KMS-11 (cell line): ENCODE measurements around the gene OR2G2.

Experiments
- H2AFZ ChIP-seq: fragments of 200-600 bp; sonication (generic); 2 replicates; pipeline ENCODE4 v1.6.1; 2016; ENCODE audit warnings: antibody characterized with exemption, mixed run types, low read depth
- H3K27ac ChIP-seq: fragments of 200-600 bp; sonication (generic); 2 replicates; pipeline ENCODE4 v1.6.1; 2016; ENCODE audit warnings: mild to moderate bottlenecking, mixed run types
- H3K27me3 ChIP-seq: fragments of 200-600 bp; sonication (generic); 2 replicates; pipeline ENCODE4 v1.6.1; 2017; ENCODE audit warnings: mild to moderate bottlenecking, low read depth, mixed run types, moderate library complexity; ENCODE audit not compliant: insufficient read depth
- H3K36me3 ChIP-seq: fragments of 200-600 bp; sonication (generic); 2 replicates; pipeline ENCODE4 v1.6.1; 2017; ENCODE audit warnings: mild to moderate bottlenecking, mixed run types; ENCODE audit not compliant: insufficient read depth
- H3K4me1 ChIP-seq: fragments of 200-600 bp; sonication (generic); 2 replicates; pipeline ENCODE4 v1.6.1; 2016; ENCODE audit warnings: mild to moderate bottlenecking, low read depth, mixed run types; ENCODE audit not compliant: poor library complexity, severe bottlenecking
- H3K4me2 ChIP-seq: fragments of 200-600 bp; sonication (generic); 2 replicates; pipeline ENCODE4 v1.7.0; 2016; ENCODE audit warnings: mild to moderate bottlenecking, mixed run types
- H3K4me3 ChIP-seq: fragments of 200-600 bp; sonication (generic); IDR thresholded peaks from 2 replicates; pipeline ENCODE4 v1.6.1; 2017; ENCODE audit warnings: low read depth, low read length, mixed read lengths; ENCODE audit not compliant: insufficient read depth
- H3K79me2 ChIP-seq: fragments of 200-600 bp; sonication (generic); 2 replicates; pipeline ENCODE4 v1.6.1; 2016; ENCODE audit warnings: low read depth, mixed run types; ENCODE audit not compliant: insufficient read depth
- H3K9ac ChIP-seq: fragments of 200-600 bp; sonication (generic); 2 replicates; pipeline ENCODE4 v1.6.1; 2016; ENCODE audit warnings: mild to moderate bottlenecking, mixed run types
- H4K20me1 ChIP-seq: fragments of 200-600 bp; sonication (generic); 2 replicates; pipeline ENCODE4 v1.6.1; 2016; ENCODE audit warnings: mild to moderate bottlenecking, mixed run types; ENCODE audit not compliant: insufficient read depth
- CTCF ChIP-seq: fragments of 200-600 bp; sonication (generic); conservative IDR thresholded peaks from 2 replicates; pipeline ENCODE4 v1.6.1; 2017; ENCODE audit warnings: low read depth, mild to moderate bottlenecking, antibody characterized with exemption, low read length, moderate library complexity, mixed read lengths

OR2G2 gene

DNA sequence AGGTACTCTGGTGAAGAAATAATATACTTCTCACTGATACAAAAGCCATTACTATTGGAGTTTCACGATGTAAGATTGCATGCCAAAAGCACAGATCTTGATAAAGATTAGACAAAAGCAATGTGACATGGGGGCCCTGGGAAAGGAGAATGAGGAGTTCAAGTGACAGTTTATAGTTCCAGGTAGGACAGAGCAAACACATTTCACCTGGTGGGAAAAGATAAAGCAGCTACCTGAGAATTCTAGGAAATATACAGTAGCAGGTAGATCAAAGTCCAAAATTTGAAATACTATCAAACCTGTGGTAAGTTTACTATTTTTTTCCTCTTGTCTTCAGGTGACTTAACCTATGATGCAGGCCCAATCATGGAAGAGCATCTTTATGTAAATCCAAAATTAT, 25.2 kb downstream of the OR2G2 start:
- no peak overlapping the region for H3K4me2 ChIP-seq
- TF ChIP-seq CTCF, result no peak
- no peaks in the 10 kb centered on the region for H3K79me2 ChIP-seq
- H3K27ac ChIP-seq, result no peak overlapping the region
- H3K4me3 ChIP-seq, result no peak overlapping the region
- H2AFZ ChIP-seq, result no peak overlapping the region
- H3K4me1 ChIP-seq, result no peaks in the 10 kb centered on the region
- H3K36me3 ChIP-seq, result no peaks in the 10 kb centered on the region
- H4K20me1 ChIP-seq, result no peaks in the 10 kb centered on the region
- no peak overlapping the region for H3K9ac ChIP-seq
- no peaks in the 10 kb centered on the region for H3K27me3 ChIP-seq

GRCh38 chr1:247614625-247615024, 26.5 kb downstream of the OR2G2 start:
- Histone ChIP-seq H3K9ac (no peak overlapping the region), H3K4me2 (no peak overlapping the region), H3K4me3 (no peak overlapping the region), H3K36me3 (no peaks in the 10 kb centered on the region), H4K20me1 (no peaks in the 10 kb centered on the region), H3K27ac (no peak overlapping the region), H2AFZ (no peak overlapping the region), H3K4me1 (no peaks in the 10 kb centered on the region), H3K27me3 (no peaks in the 10 kb centered on the region), H3K79me2 (no peaks in the 10 kb centered on the region)
- TF ChIP-seq CTCF, result no peak

- Histone ChIP-seq H3K4me2 (no peak overlapping the region), H3K9ac (no peak overlapping the region), H3K79me2 (no peaks in the 10 kb centered on the region), H4K20me1 (no peaks in the 10 kb centered on the region), H3K27ac (no peak overlapping the region), H2AFZ (no peak overlapping the region), H3K4me1 (no peaks in the 10 kb centered on the region), H3K36me3 (no peaks in the 10 kb centered on the region), H3K27me3 (no peaks in the 10 kb centered on the region), H3K4me3 (no peak overlapping the region)
- TF ChIP-seq CTCF, result no peak
Measured at GRCh38 chr1:247627951-247628350, 39.8 kb downstream of the OR2G2 start.

- H3K4me2 ChIP-seq, result no peak overlapping the region
- no peak overlapping the region for H3K4me3 ChIP-seq
- H3K4me1 ChIP-seq, result no peaks in the 10 kb centered on the region
- H2AFZ ChIP-seq, result no peak overlapping the region
- no peaks in the 10 kb centered on the region for H3K79me2 ChIP-seq
- H3K9ac ChIP-seq, result no peak overlapping the region
- H3K36me3 ChIP-seq, result no peaks in the 10 kb centered on the region
- no peaks in the 10 kb centered on the region for H4K20me1 ChIP-seq
- no peak overlapping the region for H3K27ac ChIP-seq
- no peak for TF ChIP-seq CTCF
- no peaks in the 10 kb centered on the region for H3K27me3 ChIP-seq
Measured at GRCh38 chr1:247638011-247638410, 49.9 kb downstream of the OR2G2 start.

DNA sequence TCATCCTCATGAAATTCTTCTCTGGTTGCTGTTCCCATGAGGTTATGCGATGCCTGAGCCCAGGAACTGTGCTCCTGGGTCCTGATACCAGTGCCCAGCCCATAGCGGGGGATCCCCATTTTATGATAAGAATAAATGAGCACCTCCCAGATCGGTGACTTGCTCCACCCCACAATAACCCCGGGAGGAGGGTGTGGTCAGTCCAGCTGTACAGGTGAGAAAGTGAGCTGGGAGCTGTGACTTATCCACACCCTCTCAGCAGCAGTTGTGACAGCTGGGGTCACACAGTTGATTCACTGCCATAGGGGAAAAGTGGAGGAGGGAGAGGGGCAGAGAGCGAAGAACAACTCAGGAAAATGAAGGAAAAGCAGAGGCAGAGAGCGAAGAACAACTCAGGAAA, 50.6 kb downstream of the OR2G2 start:
- no peaks in the 10 kb centered on the region for H3K4me1 ChIP-seq
- H3K9ac ChIP-seq, result no peak overlapping the region
- no peak overlapping the region for H3K27ac ChIP-seq
- no peaks in the 10 kb centered on the region for H4K20me1 ChIP-seq
- H3K27me3 ChIP-seq, result no peaks in the 10 kb centered on the region
- no peak overlapping the region for H2AFZ ChIP-seq
- H3K4me3 ChIP-seq, result no peak overlapping the region
- H3K79me2 ChIP-seq, result no peaks in the 10 kb centered on the region
- no peak for TF ChIP-seq CTCF
- H3K36me3 ChIP-seq, result no peaks in the 10 kb centered on the region
- H3K4me2 ChIP-seq, result no peak overlapping the region
